OCI-LY7 (cell line): Measurements from ENCODE around the gene FAM240B.

Experiments used
- CTCF ChIP-seq: fragments of 200-600 bp; sonication (generic); conservative IDR thresholded peaks from 2 replicates; pipeline ENCODE4 v1.5.1; 2014; ENCODE audit warnings: mild to moderate bottlenecking, antibody characterized with exemption, low read length, moderate library complexity, mixed read lengths
- EZH2phosphoT487 ChIP-seq: fragments of 200-600 bp; sonication (generic); IDR thresholded peaks from 2 replicates; pipeline ENCODE4 v1.6.1; 2018; ENCODE audit warnings: low read depth, borderline replicate concordance, mild to moderate bottlenecking, mixed run types, antibody characterized with exemption, low read length, moderate library complexity, mixed read lengths

GRCh38 chr9:38713426-38713825 is 6.5 kb downstream of the FAM240B start:
- no peak for TF ChIP-seq CTCF
- TF ChIP-seq EZH2phosphoT487 = no peak
